ENCODE results near the gene PDE8B.

The PDE8B gene

DNA sequence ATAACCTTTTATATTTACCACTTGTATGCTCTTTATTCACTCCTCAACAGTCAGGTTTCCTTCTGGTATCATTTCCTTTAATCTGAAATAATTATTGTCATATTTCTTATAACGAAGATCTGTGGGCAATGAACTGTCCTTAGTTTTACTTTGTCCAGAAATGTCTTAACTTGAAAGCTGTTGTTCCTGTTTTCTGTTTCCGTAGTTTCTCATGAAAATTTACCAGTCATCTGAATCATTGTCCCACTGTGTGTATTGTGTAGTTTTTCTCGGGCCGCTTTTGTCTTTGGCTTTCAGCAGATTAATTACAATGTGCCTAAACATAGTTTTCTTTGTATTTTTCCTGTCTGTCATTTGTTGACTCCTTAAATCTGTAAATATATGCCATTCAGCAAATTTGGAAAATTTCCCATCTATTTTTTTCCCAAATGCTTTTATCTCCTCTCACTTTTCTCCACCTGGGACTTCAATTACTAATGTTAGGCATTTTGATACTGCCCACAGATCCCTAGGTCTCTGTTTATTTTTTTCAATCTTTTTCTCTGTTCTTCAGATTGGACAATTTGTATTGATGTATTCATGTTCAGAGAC lies 74.9 kb downstream of the PDE8B start:
- no peak for DNase-seq (ENCODE audit: low spot score)

DNA sequence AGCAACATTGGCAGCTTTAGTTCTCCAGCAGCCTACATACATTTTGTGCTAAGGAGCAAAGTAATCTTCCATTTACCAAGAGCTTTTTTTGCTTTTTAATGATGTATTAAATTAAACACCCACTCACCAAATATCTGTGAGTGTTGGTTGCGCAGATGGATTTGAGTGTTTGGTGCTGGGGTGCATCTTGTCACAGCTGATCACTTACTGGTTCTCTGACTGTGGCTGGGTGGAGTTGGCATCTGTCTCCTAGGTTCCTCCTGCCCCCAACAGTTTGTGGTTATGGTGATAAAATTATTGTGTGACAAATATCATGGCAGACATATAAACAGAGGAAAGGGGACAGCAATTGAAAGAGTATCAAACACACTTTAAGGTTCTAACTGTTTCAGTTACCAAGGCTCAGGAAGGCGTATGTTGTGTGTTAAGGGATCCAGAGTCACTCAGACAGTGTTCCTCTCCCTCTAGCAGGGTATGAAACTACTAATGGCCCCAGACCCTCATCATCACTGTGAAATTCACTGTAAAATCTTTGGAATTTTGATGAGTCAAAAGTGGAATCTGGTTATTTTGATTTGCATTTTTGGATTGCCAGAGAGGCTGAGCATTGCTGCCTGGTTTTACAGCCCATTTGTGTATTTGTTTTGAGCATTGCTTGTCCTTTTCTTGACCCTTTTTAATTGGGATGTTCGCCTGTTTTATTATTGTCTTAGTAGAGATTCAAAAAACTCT lies 81.7 kb downstream of the PDE8B start:
- DNase-seq (ENCODE audit: low spot score), result no peak

DNA sequence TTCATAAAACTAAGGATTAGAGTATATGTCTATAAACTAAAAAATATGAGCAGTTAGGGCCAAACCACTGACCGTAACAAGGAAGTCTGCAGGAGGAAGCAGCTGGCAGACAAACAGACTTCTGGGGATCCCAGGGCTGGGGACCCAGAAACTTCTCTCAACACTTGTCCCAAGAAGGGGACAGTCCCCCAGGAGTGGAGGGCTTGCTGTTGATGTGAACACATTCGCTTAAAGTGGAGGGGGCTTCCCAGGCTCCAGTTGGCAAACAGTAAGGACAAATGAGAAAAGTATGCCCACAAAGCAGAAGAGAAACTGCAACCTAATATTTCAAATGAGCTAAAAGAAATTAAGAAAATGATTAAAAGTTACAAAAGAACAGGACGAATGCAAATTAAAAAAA lies 83.7 kb downstream of the PDE8B start:
- no peak for DNase-seq (ENCODE audit: low spot score)

DNA sequence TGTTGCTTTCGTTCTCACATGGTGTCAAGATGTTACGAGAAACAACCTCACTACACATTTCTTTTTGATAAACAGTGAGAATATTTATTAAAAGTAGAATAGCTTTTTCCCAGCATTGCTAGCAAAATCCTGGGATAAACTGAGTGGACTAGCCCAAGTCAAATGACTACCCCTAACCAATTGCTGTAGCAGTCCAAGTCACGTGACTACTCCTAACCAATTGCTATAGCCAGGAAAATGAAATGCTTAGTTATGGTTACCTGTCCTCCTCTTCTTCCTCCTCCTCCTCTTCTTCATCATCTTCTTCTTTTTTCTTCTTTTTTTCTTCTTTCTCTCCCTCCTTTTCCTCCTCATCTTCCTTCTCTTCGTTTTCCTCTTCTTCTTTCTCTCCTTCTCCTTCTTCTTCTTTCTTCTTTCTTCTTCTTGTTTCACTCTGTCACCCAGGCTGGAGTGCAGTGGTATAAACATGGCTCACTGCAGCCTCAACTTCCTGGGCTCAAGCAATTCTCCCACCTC lies 85.4 kb downstream of the PDE8B start:
- no peak for DNase-seq (ENCODE audit: low spot score)

DNA sequence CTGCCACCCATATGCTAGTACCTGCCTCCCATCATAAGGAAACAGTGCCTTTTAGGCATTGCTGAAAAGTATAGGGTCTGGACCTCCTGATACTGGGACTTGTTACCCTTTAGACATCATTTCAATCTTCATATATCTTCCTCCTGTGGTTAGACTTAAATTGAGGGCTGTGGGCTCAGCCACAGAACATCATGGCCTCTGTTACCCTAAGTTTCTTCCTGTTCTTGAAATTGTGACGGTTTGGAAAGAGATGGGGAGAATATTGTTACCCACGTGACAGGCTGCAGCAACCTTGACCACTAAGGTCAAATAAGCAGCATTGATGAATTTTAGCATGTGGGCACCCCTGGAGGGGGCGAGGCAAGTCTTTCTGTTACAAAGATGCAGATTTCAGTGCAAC lies 87.7 kb downstream of the PDE8B start:
- no peak for DNase-seq (ENCODE audit: low spot score)

DNA sequence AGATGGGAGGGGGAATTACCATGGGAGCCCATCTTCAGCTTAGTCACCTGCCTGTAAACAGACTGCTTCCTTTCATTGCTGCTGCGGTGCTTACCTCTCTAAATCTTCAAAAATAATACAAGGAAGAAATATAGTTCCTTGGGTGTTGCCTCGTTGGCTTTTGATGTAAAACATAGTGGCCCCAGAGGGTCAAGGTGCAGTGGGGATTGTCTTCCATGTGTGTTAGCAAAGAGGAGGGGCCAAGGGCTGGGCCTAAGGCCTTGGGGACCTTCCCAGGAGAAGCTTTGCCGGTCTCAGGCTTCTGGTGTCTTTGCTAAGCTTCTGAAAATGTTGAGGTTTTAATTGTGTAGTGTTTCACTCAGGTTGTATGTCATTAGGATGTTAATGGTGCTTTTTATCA lies 90.0 kb downstream of the PDE8B start:
- no peak for DNase-seq (ENCODE audit: low spot score)

DNA sequence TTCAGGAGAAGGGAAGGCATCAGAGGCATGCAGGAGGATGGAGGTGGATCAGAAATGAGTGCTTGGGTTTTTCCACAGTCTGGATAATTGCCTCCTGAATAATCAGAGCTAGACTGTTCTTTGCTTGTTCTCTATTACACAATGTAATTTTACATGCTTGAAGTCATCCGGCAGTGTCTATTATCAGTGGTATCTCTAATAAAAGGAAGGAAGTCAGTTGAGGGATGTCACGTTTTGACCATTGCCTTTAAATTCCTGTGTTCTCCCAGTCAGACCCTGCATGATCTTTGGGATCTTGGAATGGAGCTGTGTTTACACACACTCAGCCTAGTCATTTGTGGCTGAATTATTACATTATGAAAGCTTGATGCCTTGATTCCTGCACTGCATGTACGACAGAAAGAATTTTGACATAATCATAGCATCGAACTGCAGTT lies 91.0 kb downstream of the PDE8B start:
- no peak for DNase-seq (ENCODE audit: low spot score)

DNA sequence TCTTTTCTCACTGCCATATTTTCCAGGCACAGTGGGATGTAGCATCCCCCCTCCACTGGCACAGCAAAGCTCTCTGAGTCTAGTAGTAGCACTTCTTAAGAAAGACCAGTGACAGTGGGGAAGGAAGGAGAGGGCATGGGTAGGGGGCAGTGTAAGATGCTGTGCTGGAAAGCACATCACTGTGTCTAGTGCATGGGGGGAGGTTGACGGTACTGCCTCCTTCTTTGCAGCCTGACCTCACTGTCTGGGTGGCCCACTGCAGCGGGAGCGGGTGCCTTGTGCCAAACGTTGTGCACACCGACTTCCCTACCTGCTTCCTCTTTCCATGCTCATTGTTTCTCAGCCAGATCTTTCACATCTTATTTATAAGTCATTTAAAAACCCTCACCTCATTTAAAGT lies 91.8 kb downstream of the PDE8B start:
- DNase-seq (ENCODE audit: low spot score), result no peak

DNA sequence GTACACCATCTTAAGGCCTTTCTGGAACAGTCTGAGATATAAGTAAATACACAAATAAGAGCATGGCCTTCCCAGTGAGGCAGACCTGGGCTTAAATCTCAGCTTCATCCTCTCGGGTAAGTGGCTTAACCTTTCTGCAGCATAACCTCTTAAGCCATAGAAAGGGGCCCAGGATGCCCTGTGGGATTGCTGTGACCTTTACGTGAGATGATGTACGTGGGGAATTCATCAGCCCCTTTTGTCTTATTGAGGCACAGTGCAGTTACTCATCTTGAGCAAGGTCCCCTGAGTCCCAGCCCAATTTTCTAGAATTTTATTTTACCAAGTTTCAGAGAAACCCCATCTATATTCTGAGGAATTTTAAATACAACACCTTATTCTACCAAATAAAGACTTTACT lies 92.2 kb downstream of the PDE8B start:
- DNase-seq (ENCODE audit: low spot score), result no peak

DNA sequence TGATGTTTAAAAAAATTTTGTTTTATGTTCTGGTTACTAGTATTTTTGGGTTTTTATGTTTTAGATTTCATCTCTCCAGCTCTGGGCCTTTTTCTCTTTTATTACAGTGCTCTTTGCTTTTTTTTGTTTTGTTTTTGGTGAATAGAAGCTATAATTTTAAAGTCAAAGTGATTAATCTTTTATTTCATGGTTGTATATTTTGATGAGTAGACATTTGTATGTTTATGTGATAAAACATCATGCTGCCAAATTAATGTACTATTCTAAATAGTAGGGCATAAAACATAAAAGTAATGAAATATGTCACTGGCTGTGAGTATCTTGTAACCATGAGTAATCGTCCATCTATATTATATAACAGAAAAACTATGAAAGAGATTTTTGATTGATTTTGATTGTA lies 93.9 kb downstream of the PDE8B start:
- DNase-seq (ENCODE audit: low spot score), result no peak

DNA sequence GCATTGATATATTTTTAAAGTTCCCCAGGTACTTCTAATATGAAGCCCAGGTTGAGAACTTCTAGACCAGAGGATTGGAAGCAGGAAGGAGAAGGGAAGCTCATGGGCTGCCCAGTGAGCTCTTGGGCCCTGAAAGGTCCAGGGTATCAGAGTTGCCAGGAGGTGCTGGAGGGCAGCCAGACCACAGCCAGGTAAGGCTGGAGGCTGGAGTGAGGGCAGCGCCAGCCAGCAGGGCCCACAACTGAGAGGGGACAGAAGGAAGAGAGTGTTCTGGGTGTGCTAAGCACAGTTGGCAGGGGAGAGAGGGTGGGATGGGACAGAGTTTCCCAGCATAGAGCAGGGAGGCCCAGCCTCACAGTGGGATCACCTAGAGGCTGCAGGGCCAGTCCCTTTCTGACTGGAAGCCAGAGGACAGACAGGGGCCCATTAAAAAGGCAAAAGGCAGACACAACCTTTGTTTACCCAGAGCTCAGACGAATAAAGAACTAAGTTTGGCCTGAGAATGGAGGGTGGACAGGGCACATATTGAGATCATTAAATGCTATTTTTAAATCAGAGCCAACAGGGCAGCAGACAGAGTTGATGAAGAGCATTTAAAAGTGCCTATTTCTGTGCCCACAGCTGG lies 94.9 kb downstream of the PDE8B start:
- no peak for DNase-seq (ENCODE audit: low spot score)

DNA sequence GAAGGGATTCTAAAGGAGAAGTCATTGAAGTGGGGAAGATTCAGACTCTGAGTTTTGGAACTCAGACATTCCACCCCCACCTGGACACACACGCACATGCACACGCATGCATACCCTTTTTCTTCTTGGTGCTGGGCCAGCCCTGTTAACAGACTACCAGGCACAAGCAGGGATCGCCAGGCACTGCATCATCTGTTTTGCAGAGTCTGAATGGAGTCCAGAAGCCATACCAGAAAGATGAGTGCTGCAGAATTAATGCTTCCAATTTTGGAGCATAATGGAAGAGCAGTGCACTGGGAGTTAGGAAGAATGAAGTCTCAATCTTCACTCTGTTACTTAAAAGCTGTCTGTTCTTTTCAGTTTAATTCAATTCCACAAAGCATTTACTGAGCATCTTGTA lies 95.5 kb downstream of the PDE8B start:
- no peak for DNase-seq (ENCODE audit: low spot score)

DNA sequence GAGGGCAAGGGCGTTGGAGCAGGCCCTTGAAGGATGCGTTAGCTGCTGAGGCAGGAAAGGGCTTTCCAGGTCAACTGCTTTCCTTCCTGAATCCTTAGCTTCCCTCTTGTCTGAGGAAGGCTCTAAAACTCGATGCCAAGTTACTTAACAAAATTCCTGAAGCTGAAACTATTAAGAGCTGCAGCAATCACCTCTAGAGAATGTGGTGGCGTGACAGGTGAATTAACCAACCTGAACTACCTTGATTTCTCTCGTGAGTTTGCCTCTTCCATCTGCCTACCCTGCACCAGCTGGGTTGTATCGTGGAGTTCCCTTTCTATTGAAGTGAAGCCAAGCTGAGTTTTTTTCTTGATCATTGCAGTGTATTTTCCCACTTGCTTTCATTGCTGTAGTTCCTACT lies 96.1 kb downstream of the PDE8B start:
- no peak for DNase-seq (ENCODE audit: low spot score)

DNA sequence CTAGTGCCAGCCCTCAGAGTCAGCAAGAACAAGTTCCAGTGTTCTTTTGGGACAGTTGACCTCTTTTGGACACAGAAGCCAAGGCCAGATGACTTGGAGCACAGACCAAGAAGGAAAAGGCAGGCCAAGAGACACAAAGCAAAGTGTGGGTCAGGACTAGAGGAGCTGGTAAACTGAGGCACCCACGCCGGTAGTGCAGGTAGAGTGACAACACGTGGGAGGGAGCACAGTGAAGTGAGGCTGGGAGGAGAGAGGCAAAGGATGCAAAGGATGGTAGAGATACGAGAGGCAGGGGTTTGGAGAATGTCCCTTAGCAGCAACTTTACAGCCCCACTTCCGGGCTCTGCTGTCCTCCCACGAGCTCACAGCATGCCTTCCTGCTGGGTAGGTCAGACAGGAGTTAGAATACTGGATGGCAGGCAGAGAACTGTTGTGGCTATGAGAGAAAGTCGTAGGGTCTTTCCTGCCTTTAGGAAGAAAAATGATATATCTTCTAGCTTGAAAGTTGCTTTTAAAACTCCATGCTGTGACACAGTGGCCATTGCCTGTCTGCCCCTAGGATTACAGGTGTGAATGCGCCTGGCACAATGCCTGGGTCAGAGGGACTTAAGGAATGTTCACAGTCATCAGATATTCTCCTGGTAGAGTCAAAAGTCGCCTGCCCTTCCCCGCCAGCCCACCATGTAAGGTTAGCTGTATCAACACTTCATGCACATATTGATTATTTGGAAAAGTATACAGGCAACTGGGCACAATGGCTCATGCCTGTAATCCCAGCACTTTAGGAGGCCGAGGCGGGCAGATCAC lies 97.9 kb downstream of the PDE8B start:
- no peak for DNase-seq (ENCODE audit: low spot score)

DNA sequence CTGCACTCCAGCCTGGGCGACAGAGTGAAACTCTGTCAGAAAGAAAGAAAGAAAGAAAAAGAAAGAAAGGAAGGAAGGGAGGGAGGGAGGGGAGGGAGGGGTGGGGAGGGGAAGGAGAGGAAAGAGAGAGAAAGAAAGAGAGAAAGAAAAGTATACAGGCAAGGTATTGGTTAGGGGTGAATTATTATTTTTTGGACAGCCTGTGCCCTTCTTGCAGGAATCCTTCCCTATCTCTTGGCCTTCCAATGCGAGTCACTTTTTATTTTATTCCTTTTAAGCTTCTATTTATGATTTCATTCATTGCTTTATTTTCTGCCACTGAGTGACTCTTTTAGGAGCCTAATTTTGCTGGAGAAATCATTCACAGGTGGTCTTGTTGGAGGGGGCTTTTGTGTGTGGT lies 98.7 kb downstream of the PDE8B start:
- no peak for DNase-seq (ENCODE audit: low spot score)

DNA sequence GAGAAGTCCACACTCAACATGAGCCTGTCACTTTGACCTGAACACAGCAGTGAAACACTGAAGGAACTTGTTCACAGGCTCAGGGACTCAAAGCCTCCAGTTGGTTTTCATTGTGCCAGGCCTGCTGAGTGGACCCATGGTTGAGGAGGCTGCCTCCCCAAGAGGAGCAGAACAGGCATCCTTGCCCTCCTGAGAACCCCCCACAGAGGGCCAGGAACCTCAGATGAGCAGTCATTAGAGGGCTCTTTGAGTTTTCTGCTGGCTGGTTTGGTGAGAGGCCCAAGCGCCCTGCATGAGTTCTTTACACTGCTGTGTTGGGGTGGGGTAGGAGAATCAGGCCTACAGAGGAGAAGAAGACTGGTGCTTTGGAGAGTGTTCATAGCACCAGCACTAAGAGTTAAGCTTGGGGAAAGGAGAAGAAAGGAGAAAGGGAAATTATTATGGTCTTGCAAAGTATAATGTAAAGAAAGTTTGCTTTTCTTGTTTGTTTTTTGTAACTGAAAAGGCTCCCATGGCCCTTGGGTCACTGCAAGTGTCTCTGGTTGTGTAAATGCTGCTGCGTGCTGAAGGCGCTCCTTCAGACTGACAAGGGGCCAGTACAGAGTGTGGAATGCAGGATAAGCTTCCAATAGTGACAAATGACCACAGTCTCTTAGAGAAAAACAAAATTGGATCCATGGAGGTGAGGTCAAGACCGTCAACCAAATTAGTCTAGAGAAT lies 100.2 kb downstream of the PDE8B start:
- no peak for DNase-seq (ENCODE audit: low spot score)

DNA sequence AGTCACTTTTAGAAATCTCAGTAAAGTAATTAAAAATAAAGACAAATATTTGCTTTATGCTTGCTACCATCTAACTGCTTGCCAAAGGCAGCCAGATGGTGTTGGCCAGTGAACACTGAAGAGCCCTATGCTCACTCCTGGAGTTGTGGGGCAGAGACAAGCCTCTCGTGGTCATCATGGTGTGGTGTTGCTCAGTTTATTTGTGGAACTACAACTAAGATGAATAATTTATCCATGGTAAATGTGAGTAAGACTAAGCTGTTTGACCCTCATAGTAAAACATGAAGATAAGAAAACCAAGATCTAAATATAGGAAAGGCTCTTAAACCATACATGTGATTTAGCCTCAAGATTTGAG lies 100.7 kb downstream of the PDE8B start:
- DNase-seq (ENCODE audit: low spot score), result no peak

DNA sequence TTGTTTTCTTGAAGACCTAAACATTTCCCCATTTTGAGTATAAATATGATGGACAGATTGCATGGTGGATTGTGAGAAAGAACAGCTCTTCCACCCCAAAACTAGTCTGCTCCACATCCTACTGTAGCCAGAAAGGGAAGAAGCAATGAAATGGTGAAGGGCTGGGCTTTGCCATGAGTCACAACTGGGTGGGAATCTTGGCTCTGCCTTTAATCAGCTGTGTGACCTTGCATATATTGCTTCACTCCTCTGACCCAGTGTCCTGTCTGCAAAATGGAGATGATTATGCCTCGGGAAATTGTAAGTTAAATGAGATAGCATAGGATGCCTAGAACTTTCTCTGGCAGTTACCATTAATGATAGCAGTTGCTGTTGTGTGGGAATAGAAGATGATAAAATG lies 101.9 kb downstream of the PDE8B start:
- no peak for DNase-seq (ENCODE audit: low spot score)

DNA sequence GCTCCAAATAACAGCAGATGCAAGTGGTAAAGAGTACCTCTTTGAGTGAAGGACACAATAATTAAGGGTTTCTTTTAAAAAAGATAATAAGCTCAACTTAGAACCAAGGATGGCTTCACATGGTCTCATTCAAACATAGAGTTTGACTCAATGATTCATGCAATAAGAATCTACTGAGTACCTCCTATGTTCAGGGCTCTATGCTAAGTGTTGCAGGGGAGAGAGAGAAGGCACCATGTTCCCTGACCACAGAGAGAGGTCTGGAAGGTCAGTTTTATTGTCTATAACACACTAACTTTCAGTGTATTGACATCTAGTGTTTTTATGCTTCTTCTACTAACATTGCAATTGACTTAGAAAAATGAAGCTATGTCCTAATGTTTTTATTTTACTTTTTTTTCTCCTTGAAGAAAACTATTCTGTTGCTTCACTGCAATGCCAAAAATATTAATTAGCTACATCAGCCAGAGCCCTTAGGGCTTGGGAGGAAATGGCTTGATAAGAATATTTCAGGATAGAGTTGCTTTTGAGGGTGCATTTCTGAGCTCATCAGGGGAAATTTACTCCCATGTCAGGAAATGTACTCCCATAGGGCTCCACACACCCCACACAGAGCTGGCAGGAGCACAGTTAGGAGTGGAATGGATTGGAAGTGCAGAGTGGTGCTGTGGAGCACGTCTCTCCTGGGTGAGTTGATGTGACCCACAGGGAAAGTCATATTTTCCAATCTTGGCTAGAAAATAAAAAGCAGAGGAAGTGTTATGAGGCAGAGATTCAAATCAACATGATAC lies 106.6 kb downstream of the PDE8B start:
- no peak for DNase-seq (ENCODE audit: low spot score)

DNA sequence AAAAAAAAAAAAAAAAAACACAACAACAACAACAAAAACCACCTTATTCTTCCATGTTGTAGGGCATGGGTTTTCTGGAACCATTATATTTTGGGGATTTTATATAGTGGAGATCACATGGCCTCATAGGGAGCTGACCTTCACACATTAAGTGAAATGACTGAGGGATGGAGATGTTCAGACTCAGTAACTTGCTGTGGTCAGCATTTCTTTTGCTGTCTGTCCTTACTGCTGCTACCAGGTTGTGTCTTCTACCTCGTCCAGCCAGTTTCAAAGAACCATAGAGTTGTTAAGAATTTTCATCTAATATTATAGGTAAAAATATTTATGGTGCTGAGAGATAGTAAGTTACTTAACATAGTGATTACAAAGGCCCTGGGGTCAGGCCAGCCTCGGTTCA lies 107.6 kb downstream of the PDE8B start:
- no peak for DNase-seq (ENCODE audit: low spot score)

DNA sequence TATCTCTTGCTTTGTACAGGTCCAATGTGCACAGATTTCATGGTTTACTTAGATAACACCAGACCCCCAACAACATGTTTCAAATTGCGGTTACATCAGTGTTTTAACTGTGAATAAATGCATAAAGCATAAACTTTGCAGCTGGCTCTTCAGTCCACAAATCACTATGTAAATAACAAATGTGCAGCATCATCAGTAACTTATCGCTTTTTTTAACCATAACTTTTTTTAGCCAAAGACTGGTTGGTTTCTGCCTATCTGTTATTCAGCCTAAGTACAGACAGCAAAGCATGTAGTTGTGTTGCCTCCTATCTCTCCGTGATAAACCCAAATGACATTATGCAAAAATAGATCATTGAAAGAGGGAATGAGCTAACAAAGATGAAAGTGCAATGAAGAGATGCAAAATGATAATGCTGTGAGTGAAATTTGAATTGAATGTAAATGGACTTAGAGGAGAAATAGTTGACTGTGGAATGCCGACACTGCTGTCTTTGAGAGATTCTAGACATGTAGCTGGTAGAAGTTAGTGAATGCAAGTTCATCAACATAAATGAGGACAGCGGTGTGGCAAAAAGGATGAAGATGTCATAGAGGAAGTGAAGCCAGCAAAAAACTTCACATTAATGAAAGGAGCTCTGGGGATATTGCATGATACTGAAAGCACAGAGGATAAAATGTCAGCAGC lies 108.8 kb downstream of the PDE8B start:
- no peak for DNase-seq (ENCODE audit: low spot score)
